Activated naive CD8-positive, alpha-beta T cell (primary cell): ENCODE measurements around the gene IL6R.

Experiments used
- H3K27ac Mint-ChIP-seq: one replicate; pipeline ENCODE4 v1.8.0; 2021; ENCODE audit warnings: mixed read lengths
- H3K27me3 Mint-ChIP-seq: one replicate; pipeline ENCODE4 v1.8.0; 2021; ENCODE audit warnings: mixed read lengths
- H3K36me3 Mint-ChIP-seq: one replicate; pipeline ENCODE4 v1.8.0; 2021; ENCODE audit warnings: mixed read lengths
- H3K4me1 Mint-ChIP-seq: one replicate; pipeline ENCODE4 v1.8.0; 2021; ENCODE audit warnings: low read depth, mixed read lengths
- H3K4me3 Mint-ChIP-seq: one replicate; pipeline ENCODE4 v1.8.0; 2021; ENCODE audit warnings: mild to moderate bottlenecking, mixed read lengths
- H3K9me3 Mint-ChIP-seq: one replicate; pipeline ENCODE4 v1.8.0; 2021; ENCODE audit warnings: low read depth, mixed read lengths

Gene IL6R

DNA sequence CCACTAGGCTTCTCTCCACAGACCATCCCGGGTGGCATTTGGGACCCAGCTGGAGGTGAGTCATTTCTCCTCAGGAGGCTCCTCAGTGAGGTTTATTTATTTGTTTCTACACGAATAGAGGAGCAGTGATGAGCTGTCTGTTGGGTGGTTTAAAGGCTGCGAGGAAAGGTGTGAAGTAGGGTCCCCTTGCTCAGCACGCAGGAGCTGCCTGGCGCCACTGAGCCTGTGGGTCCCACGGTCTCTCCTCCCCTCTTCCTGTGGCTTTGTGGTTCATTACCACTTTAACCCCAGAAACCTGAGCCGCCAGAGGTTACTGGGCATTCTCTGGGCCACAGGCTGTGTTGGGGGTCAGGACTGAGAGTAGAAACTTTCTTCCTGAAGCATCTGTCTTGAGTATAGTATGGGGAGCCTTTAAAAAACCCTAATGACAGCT, 39.9 kb downstream of the IL6R start:
- no peak overlapping the region for H3K4me3 Mint-ChIP-seq
- peaks cover 47% of the 10 kb centered on the region for H3K4me1 Mint-ChIP-seq
- no peaks in the 10 kb centered on the region for H3K27me3 Mint-ChIP-seq
- H3K36me3 Mint-ChIP-seq = peaks cover 29% of the 10 kb centered on the region
- H3K27ac Mint-ChIP-seq = peak overlapping the region; percentile 50
- H3K9me3 Mint-ChIP-seq = no peaks in the 10 kb centered on the region

DNA sequence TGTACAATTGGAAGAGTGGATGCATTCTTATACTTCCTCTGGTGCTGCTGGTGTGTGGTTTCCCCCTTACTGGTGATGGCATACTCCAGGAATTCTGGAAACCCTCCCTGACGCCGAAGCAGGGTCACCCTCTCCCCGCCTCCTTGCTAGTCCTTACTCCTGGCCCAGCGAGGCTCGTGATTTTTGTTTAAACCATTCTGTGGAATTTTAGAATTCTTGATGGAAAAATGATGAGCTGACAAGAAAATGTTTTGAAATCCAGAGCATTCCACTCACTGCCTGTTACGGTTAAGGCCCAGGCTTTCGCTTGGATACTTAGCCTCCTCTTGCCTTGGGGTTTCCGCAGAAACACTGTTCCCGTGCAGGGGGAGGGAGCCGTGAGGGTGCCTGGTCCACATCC, 41.1 kb downstream of the IL6R start:
- Mint-ChIP-seq H3K36me3 (peaks cover 27% of the 10 kb centered on the region), H3K4me3 (no peak overlapping the region), H3K9me3 (no peaks in the 10 kb centered on the region), H3K4me1 (peaks cover 35% of the 10 kb centered on the region), H3K27ac (peak overlapping the region; percentile 22), H3K27me3 (no peaks in the 10 kb centered on the region)

DNA sequence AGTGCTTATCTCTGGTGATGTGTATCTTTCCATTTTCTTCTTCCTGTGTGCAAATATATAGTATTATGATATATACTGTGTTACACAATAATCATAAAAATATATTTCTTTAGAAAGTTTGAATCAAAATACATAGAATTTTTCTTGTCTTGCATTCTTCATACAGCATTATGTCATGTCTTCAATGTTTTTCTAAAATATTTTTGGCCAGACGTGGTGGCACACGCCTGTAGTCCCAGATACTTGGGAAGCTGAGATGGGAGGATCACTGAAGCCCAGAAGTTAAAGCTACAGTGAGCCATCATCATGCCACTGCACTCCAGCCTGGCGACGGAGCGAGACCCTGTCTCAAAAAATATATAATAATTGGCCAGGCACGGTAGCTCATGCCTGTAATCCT, 41.6 kb downstream of the IL6R start:
- Mint-ChIP-seq H3K4me3 (no peak overlapping the region), H3K9me3 (no peaks in the 10 kb centered on the region), H3K27me3 (no peaks in the 10 kb centered on the region), H3K27ac (no peak overlapping the region), H3K36me3 (peaks cover 26% of the 10 kb centered on the region), H3K4me1 (peaks cover 30% of the 10 kb centered on the region)

DNA sequence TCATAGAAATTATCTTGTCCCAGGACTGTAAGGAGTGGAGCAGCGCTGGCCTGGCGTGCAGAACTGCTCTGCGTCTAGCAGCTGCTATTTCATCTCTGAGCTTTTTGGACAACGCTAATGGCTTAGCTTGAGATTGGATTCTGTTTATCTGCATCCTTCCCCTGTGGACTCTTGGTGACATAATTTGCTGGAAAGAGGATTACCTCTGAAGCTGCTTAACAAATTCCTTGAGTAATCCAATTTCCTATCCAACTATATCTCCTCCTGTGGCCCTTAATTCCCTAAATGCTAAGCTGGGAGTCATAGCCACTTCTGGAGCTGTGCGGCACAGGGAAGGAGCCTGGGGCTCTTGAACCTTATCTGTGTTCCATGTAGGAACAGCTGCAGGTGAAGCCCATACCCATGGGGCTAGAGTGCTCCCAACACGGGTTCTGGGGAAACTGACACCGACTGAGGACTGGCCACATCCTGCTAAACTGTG, 43.2 kb downstream of the IL6R start:
- Mint-ChIP-seq H3K9me3 (no peaks in the 10 kb centered on the region), H3K4me3 (no peak overlapping the region), H3K4me1 (peaks cover 23% of the 10 kb centered on the region), H3K27me3 (no peaks in the 10 kb centered on the region), H3K36me3 (peaks cover 23% of the 10 kb centered on the region), H3K27ac (no peak overlapping the region)

DNA sequence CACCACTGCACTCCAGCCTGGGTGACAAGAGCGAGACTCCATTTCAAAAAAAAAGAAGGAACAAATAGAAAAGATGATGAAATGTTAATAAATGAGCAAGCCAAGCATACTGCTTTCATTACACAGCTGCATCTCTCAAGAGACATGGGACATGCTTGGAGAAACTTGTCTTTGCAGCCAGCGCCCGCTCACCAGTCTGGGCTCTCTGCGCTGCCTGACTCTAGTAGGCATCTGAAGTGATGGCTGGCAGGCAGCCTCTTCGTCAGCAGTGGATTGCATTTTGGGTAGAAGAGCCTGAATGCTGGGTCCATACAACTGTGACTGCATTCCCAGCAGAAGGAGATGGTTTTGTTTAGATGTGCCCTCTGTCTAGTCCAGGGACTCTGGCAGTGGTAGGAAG, 48.0 kb downstream of the IL6R start:
- H3K27ac Mint-ChIP-seq = no peak overlapping the region
- no peaks in the 10 kb centered on the region for H3K27me3 Mint-ChIP-seq
- peaks cover 26% of the 10 kb centered on the region for H3K36me3 Mint-ChIP-seq
- H3K4me1 Mint-ChIP-seq = peaks cover 18% of the 10 kb centered on the region
- H3K9me3 Mint-ChIP-seq = no peaks in the 10 kb centered on the region
- no peak overlapping the region for H3K4me3 Mint-ChIP-seq

DNA sequence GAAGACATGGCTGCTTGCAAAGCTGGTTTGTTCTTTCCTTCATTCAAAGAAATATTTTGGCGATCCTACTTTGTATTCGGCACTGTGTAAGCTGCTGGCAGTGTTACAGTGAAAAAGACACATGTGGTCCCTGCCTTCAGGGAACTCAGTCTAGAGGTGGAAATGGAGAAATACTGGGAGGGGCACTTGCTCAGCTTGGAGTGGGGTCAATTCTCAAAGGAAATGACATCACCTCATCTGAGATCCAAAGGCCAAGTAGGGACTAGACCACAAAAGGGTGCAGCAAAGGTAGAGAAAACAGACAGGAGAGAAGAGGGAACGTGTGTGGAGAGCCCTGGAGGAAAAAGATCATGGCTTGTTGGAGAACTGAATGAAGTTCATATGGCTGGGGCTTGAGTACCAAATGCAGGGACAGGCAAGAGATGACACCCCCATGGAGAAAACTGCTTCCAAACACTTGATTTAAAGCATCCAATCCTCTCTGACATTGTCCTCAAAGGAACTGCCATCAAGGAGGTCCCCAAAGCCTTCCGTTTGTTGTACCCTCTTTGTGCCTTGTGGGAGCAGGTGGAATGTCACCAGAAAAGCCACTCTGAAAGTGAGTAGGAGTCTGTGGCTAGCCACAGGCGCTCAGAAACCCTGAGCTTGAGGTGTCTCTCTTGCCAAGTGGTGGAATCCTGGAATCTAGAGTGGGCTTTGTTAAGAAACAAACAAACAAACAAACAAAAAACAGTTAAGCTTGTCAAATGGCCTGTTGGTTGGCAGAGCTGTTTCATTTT, 48.6 kb downstream of the IL6R start:
- no peaks in the 10 kb centered on the region for H3K27me3 Mint-ChIP-seq
- H3K36me3 Mint-ChIP-seq = peaks cover 23% of the 10 kb centered on the region
- no peak overlapping the region for H3K27ac Mint-ChIP-seq

DNA sequence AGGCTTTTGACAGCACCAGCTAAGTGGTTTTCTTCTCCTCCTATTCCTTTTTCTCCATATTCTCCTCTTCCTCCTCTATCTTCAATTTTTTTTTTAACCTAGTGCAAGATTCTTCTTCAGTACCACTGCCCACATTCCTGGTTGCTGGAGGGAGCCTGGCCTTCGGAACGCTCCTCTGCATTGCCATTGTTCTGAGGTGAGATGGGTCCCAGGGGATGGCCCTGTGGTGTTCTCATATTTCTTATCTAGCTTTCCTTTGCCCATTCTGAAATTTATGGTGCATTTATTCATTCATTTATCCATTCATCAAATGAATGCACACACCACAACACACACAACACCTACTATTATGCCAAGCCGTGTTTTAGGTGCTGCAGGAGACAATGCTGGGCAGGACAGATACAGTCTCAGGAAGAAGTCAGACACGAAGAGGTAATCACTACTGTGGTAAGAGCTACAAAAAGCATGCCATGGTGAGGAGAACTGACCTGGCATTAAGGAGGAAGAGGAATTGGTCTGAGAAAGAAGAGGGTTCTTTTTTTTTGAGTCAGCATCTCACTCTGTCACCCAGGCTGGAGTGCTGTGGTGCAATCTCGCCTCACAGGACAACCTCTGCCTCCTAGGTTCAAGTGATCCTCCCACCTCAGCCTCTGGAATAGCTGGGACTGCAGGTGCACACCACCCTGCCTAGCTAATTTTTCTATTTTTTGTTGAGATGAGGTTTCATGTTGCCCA, 49.4 kb downstream of the IL6R start:
- H3K27me3 Mint-ChIP-seq = no peaks in the 10 kb centered on the region
- H3K36me3 Mint-ChIP-seq = peaks cover 22% of the 10 kb centered on the region
- H3K27ac Mint-ChIP-seq = peak overlapping the region; percentile 11
- H3K4me1 Mint-ChIP-seq = peaks cover 18% of the 10 kb centered on the region
- H3K9me3 Mint-ChIP-seq = no peaks in the 10 kb centered on the region
- no peak overlapping the region for H3K4me3 Mint-ChIP-seq

More for the DNA sequence above, 48.6 kb downstream of the IL6R start:
- H3K9me3 Mint-ChIP-seq = no peaks in the 10 kb centered on the region
- H3K4me1 Mint-ChIP-seq = peaks cover 18% of the 10 kb centered on the region
- H3K4me3 Mint-ChIP-seq = no peak overlapping the region

DNA sequence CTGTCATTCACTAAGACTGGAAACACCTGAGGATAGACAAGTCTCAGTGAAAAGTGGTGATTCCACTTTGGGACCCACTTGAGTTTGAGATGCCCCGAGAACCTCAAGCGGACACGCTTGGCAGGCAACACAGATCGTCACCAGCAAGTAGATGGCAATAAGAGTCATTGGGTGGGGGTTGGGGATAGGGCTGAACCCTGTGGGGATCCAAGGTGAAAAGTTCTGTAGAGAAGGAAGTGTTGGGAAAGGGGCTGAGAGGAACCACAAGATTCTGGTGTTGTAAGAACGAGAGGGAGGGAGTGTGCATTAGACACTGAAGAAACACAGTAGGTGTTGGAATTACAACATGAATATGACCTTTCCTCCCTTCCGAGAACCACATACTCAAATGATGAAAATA, 51.5 kb downstream of the IL6R start:
- Mint-ChIP-seq H3K27ac (no peak overlapping the region), H3K9me3 (no peaks in the 10 kb centered on the region), H3K36me3 (peaks cover 18% of the 10 kb centered on the region), H3K4me3 (no peak overlapping the region), H3K27me3 (no peaks in the 10 kb centered on the region), H3K4me1 (peaks cover 27% of the 10 kb centered on the region)

DNA sequence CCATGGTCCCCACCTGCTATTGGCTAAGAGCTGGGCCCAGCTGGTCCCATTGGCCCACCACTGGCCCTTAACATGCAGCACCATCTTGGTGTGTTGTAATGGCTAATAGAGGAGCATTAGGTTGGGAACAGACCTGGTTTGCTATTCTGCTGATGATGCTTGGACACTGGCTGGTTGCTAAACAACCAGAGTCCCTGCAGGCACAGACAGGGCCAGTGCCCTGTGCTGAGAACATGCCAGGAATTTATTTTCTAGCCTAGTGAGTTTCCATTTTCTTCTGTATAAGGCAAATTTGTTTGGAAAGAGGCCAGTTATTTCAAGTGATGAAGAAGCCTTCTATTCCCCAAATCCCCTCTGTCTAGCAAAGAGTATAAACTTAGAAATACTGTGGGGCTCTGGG, 53.9 kb downstream of the IL6R start:
- H3K27me3 Mint-ChIP-seq = no peaks in the 10 kb centered on the region
- H3K9me3 Mint-ChIP-seq = no peaks in the 10 kb centered on the region
- peaks cover 33% of the 10 kb centered on the region for H3K4me1 Mint-ChIP-seq
- no peak overlapping the region for H3K4me3 Mint-ChIP-seq
- H3K36me3 Mint-ChIP-seq = peaks cover 13% of the 10 kb centered on the region
- H3K27ac Mint-ChIP-seq = no peak overlapping the region

DNA sequence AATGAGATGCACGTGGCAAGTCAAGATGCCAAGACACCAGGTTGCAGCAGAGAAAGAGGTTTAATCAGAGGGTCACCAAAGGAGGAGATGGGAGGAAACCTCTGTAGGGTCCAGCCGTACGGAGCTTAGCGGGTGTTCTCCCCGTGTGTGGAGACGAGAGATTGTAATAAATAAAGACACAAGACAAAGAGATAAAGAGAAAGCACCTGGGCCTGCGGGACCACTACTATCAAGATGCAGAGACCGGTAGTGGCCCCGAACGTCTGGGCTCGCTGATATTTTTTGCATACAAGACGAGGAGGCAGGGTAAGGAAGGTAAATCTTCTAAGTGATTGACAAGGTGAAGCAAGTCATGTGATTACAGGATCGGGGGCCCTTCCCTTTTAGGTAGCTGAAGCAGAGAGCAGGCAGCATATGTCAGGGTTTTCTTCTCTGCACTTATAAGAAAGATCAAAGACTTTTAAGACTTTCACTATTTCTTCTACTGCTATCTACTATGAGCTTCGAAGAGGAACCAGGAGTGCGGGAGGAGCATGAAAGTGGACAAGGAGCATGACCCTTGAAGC, 55.6 kb downstream of the IL6R start:
- H3K27me3 Mint-ChIP-seq = no peaks in the 10 kb centered on the region
- no peaks in the 10 kb centered on the region for H3K9me3 Mint-ChIP-seq
- peak overlapping the region; percentile 72 for H3K27ac Mint-ChIP-seq

DNA sequence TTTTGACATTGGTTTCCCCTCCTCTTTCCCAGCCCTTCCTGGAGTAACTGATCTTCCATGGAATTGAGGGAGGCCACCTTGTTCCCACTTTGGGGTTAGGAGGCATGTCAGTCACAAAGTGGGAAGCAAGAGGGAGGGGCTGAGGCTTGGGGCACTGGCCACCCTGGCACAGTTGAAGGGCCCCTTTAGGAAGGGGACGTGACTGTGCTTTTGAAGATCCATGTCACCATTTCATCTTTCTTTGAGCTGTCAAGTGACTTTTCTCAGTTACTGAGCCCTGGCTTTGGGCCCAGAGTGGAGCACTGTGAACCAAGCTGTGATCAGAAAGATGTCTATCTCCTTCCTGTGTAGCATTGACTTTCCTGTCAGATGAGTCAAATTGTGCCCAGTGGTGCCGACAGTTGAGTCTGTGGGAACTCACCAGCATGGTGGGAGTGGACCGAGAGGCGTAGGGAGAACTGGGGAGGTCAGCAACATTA, 58.4 kb downstream of the IL6R start:
- Mint-ChIP-seq H3K9me3 (no peaks in the 10 kb centered on the region), H3K27ac (peak overlapping the region; percentile 86), H3K36me3 (peaks cover 2% of the 10 kb centered on the region), H3K4me1 (peaks cover 65% of the 10 kb centered on the region), H3K27me3 (no peaks in the 10 kb centered on the region), H3K4me3 (peak overlapping the region; percentile 64)

More for the DNA sequence above, 55.6 kb downstream of the IL6R start:
- H3K4me1 Mint-ChIP-seq = peaks cover 43% of the 10 kb centered on the region
- peaks cover 7% of the 10 kb centered on the region for H3K36me3 Mint-ChIP-seq
- H3K4me3 Mint-ChIP-seq = no peak overlapping the region

DNA sequence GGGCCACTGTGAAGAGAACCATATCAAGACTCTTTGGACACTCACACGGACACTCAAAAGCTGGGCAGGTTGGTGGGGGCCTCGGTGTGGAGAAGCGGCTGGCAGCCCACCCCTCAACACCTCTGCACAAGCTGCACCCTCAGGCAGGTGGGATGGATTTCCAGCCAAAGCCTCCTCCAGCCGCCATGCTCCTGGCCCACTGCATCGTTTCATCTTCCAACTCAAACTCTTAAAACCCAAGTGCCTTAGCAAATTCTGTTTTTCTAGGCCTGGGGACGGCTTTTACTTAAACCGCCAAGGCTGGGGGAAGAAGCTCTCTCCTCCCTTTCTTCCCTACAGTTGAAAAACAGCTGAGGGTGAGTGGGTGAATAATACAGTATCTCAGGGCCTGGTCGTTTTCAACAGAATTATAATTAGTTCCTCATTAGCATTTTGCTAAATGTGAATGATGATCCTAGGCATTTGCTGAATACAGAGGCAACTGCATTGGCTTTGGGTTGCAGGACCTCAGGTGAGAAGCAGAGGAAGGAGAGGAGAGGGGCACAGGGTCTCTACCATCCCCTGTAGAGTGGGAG, 60.6 kb downstream of the IL6R start:
- Mint-ChIP-seq H3K4me3 (no peak overlapping the region), H3K9me3 (no peaks in the 10 kb centered on the region), H3K36me3 (peaks cover 2% of the 10 kb centered on the region), H3K27ac (peak overlapping the region; percentile 68), H3K27me3 (no peaks in the 10 kb centered on the region), H3K4me1 (peaks cover 61% of the 10 kb centered on the region)

DNA sequence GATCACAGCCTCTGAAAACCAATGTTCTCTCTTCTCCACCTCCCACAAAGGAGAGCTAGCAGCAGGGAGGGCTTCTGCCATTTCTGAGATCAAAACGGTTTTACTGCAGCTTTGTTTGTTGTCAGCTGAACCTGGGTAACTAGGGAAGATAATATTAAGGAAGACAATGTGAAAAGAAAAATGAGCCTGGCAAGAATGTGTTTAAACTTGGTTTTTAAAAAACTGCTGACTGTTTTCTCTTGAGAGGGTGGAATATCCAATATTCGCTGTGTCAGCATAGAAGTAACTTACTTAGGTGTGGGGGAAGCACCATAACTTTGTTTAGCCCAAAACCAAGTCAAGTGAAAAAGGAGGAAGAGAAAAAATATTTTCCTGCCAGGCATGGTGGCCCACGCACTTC, 61.1 kb downstream of the IL6R start:
- Mint-ChIP-seq H3K27ac (peak overlapping the region; percentile 68), H3K36me3 (peaks cover 2% of the 10 kb centered on the region), H3K4me1 (peaks cover 60% of the 10 kb centered on the region), H3K27me3 (no peaks in the 10 kb centered on the region), H3K4me3 (no peak overlapping the region), H3K9me3 (no peaks in the 10 kb centered on the region)

DNA sequence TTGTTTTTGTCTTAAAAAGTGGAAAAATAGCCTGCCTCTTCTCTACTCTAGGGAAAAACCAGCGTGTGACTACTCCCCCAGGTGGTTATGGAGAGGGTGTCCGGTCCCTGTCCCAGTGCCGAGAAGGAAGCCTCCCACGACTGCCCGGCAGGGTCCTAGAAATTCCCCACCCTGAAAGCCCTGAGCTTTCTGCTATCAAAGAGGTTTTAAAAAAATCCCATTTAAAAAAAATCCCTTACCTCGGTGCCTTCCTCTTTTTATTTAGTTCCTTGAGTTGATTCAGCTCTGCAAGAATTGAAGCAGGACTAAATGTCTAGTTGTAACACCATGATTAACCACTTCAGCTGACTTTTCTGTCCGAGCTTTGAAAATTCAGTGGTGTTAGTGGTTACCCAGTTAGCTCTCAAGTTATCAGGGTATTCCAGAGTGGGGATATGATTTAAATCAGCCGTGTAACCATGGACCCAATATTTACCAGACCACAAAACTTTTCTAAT, 61.8 kb downstream of the IL6R start:
- no peaks in the 10 kb centered on the region for H3K9me3 Mint-ChIP-seq
- H3K4me1 Mint-ChIP-seq = peaks cover 56% of the 10 kb centered on the region
- H3K27ac Mint-ChIP-seq = peak overlapping the region; percentile 16
- H3K4me3 Mint-ChIP-seq = no peak overlapping the region
- no peaks in the 10 kb centered on the region for H3K27me3 Mint-ChIP-seq
- peaks cover 2% of the 10 kb centered on the region for H3K36me3 Mint-ChIP-seq
